ENCODE results near the gene IGSF9. TPM values are rescaled to one million over a fixed set of nuclear protein-coding genes. Genes with fewer than 3 reads are reported as not detected.

The IGSF9 gene
- total and polyA plus RNA-seq, 2 of the 13 experiments (the other 11 are each of a cell fraction or from before 2014, with no cell fraction given): 0.03 TPM; not detected in 1

DNA sequence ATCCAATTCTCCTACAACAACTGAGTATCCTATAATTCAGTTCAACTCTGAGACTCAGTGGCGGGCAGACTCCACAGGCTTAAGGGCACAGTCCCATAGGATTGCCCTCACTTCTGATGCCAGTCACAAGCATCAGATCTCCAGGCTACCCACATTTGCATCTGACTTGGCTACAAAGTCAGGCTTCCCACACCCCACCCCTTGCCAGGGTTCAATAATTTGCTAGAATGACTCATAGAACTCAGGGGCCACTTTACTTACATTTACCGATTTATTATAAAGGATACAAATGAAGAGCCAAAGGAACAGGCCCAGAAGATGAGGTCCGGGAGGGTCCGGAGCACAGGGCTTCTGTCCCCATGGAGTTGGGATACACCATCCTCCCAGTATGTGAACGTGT, 44.6 kb upstream of the IGSF9 start (continued):
- TF ChIP-seq, protein P1, sequence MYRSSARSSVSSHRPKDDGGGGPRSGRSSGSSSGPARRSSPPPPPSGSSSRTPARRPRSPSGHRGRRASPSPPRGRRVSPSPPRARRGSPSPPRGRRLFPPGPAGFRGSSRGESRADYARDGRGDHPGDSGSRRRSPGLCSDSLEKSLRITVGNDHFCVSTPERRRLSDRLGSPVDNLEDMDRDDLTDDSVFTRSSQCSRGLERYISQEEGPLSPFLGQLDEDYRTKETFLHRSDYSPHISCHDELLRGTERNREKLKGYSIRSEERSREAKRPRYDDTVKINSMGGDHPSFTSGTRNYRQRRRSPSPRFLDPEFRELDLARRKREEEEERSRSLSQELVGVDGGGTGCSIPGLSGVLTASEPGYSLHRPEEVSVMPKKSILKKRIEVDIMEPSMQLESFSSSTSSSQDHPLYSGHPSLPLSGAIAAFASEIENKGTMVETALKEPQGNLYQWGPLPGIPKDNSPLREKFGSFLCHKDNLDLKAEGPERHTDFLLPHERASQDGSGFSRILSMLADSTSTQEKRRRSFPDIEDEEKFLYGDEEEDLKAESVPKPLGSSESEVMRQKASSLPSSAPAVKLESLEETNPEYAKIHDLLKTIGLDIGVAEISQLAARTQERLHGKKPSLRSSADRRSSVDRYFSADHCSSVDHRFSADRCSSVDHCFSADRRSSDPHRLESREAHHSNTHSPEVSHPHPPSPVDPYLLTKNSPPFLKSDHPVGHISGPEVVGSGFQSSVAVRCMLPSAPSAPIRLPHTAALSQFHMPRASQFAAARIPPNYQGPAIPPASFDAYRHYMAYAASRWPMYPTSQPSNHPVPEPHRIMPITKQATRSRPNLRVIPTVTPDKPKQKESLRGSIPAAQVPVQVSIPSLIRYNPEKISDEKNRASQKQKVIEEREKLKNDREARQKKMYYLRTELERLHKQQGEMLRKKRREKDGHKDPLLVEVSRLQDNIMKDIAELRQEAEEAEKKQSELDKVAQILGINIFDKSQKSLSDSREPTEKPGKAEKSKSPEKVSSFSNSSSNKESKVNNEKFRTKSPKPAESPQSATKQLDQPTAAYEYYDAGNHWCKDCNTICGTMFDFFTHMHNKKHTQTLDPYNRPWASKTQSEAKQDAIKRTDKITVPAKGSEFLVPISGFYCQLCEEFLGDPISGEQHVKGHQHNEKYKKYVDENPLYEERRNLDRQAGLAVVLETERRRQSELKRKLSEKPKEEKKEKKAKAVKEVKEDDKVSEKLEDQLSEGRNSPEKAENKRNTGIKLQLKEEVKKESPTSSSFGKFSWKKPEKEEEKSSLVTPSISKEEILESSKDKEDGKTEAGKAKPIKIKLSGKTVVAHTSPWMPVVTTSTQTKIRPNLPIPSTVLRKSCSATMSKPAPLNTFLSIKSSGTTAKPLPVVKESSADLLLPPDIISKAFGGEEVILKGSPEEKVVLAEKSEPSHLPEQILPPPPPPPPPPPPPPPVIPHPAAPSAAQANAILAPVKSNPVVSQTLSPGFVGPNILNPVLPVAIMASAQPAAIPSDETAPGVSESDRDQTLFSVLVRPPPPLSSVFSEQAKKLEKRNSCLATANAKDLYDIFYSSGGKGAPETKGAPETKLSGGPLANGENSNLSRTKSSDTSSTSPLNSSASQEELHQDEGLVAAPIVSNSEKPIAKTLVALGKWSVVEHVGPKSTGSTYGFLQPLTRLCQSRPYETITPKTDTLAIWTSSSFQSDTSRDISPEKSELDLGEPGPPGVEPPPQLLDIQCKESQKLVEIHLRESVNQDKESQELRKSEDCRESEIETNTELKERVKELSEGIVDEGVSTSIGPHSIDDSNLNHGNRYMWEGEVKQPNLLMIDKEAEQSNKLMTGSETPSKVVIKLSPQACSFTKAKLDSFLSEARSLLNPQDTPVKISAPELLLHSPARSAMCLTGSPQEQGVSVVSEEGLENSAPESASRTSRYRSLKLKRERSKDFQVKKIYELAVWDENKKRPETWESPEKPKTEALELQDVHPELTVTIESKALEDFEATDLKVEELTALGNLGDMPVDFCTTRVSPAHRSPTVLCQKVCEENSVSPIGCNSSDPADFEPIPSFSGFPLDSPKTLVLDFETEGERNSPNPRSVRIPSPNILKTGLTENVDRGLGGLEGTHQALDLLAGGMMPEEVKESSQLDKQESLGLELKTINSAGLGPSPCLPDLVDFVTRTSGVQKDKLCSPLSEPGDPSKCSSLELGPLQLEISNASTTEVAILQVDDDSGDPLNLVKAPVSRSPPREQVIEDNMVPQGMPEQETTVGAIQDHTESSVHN (CRISPR knock-in tag; IDR thresholded peaks at IDR 0.05): no peak
- TF ChIP-seq CHD2 (IDR thresholded peaks at IDR 0.05; ENCODE audit: low read depth, low read length) (no peak), ATF7-NPFF (CRISPR knock-in tag; IDR thresholded peaks at IDR 0.05; ENCODE audit: low read depth) (no peak)

DNA sequence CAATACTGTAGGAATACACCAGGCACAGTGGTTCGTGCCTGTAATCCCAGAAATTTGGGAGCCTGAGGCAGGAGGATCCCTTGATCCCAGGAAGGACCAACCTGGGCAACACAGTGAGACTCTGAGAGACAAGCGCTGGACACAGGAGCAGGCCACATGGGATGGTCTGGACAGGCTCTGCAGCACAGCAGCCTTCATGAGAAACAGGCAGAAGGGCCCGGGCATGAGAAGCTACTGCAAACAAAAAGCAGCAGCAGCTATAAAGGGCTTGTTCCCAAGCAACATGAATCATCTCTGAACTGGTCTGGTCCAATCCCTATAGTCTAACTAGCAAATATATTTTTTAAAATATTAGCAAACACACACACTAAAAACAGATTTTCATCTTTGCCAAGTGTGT, 44.2 kb upstream of the IGSF9 start:
- POLR2A ChIA-PET: no interaction called here
- Histone ChIP-seq H3K79me2 (ENCODE audit: insufficient read depth, low read length) (no peaks in the 10 kb centered on the region), H3K4me2 (ENCODE audit: low read depth, low read length) (no peak overlapping the region), H3K9me3 (ENCODE audit: low read length) (no peaks in the 10 kb centered on the region), H4K20me1 (ENCODE audit: insufficient read depth, low read length) (no peaks in the 10 kb centered on the region), H2AFZ (ENCODE audit: low read length) (no peak overlapping the region), H3K4me1 (ENCODE audit: insufficient read depth, low read length) (peaks cover 8% of the 10 kb centered on the region; the same call in 1 of the 2 replicates), H3K9ac (ENCODE audit: insufficient read depth, low read depth, low read length) (no peak overlapping the region), H3K27ac (ENCODE audit: extremely low read length, insufficient read depth, low read length) (no peak overlapping the region), H3K4me3 (replicated peaks in 1 of 3; ENCODE audit: insufficient read depth in 1 of 3, low read depth in 2 of 3, low read length in 3 of 3) (no peak overlapping the region), H3K36me3 (replicated peaks in 1 of 2; ENCODE audit: control insufficient read depth in 1 of 2, insufficient read depth in 2 of 2, low read length in 2 of 2) (no peaks in the 10 kb centered on the region), H3K27me3 (ENCODE audit: control insufficient read depth in 1 of 2, insufficient read depth in 2 of 2, low read length in 2 of 2) (peaks cover 0 to 5% of the 10 kb centered on the region in 2 experiments; a peak in 3 of 5 replicates)
- in situ Hi-C loops (cut with HindIII; ENCODE audit: extremely low pct_ligation_motif_present, low pct_unique_long_range_greater_than_20kb) (no loop called here), intact Hi-C loops (cut with micrococcal nuclease; ENCODE audit: unreplicated experiment) (no loop called here)
- ATAC-seq (no peak), DNase-seq (ENCODE audit: low spot score) (no peak), FAIRE-seq (no peak)
- BruUV-seq (replicated peaks): no TSS peak
- 10% methylated on average over 3 of the region's 3 CpGs for WGBS (ENCODE audit: low lambda C conversion rate)
- CTCF ChIA-PET (ENCODE audit: low intra/inter-chr PET ratio, low total read pairs): no interaction called here
- TF ChIP-seq PAF1 (CRISPR knock-in tag; IDR thresholded peaks at IDR 0.05): no peak
- TF ChIP-seq, protein P2, sequence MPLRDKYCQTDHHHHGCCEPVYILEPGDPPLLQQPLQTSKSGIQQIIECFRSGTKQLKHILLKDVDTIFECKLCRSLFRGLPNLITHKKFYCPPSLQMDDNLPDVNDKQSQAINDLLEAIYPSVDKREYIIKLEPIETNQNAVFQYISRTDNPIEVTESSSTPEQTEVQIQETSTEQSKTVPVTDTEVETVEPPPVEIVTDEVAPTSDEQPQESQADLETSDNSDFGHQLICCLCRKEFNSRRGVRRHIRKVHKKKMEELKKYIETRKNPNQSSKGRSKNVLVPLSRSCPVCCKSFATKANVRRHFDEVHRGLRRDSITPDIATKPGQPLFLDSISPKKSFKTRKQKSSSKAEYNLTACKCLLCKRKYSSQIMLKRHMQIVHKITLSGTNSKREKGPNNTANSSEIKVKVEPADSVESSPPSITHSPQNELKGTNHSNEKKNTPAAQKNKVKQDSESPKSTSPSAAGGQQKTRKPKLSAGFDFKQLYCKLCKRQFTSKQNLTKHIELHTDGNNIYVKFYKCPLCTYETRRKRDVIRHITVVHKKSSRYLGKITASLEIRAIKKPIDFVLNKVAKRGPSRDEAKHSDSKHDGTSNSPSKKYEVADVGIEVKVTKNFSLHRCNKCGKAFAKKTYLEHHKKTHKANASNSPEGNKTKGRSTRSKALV (CRISPR knock-in tag; IDR thresholded peaks at IDR 0.05): no peak
- TF ChIP-seq NR2F2 (IDR thresholded peaks at IDR 0.05; ENCODE audit: borderline replicate concordance, low read depth): no peak
- no peak for TF ChIP-seq SPEN (CRISPR knock-in tag; IDR thresholded peaks at IDR 0.05; ENCODE audit: low read depth)
- no peak for TF ChIP-seq ZNF337 (CRISPR knock-in tag; IDR thresholded peaks at IDR 0.05; ENCODE audit: borderline replicate concordance, low read depth)
- TF ChIP-seq, protein P3, sequence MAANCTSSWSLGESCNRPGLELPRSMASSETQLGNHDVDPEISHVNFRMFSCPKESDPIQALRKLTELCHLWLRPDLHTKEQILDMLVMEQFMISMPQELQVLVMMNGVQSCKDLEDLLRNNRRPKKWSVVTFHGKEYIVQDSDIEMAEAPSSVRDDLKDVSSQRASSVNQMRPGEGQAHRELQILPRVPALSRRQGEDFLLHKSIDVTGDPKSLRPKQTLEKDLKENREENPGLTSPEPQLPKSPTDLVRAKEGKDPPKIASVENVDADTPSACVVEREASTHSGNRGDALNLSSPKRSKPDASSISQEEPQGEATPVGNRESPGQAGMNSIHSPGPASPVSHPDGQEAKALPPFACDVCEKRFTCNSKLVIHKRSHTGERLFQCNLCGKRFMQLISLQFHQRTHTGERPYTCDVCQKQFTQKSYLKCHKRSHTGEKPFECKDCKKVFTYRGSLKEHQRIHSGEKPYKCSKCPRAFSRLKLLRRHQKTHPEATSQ (CRISPR knock-in tag; IDR thresholded peaks at IDR 0.05; ENCODE audit: borderline replicate concordance): no peak
- TF ChIP-seq, protein P4, sequence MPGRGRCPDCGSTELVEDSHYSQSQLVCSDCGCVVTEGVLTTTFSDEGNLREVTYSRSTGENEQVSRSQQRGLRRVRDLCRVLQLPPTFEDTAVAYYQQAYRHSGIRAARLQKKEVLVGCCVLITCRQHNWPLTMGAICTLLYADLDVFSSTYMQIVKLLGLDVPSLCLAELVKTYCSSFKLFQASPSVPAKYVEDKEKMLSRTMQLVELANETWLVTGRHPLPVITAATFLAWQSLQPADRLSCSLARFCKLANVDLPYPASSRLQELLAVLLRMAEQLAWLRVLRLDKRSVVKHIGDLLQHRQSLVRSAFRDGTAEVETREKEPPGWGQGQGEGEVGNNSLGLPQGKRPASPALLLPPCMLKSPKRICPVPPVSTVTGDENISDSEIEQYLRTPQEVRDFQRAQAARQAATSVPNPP (CRISPR knock-in tag; IDR thresholded peaks at IDR 0.05): no peak
